ENCODE data around the gene CAMKK2. TPM values are rescaled to one million over a fixed set of nuclear protein-coding genes. Genes with fewer than 3 reads are reported as not detected.
A peak's percentile ranks its signal among the peaks of the same experiment; 100 is the strongest.

Gene CAMKK2
- total and polyA plus RNA-seq, 12 donors = 7.5 to 42.9 (median 27.8) TPM

- Histone ChIP-seq H3K36me3 (replicated peaks in 1 of 2) (peaks cover 0 to 43% of the 10 kb centered on the region in 2 donors), H3K4me1 (replicated peaks in 1 of 2) (no peaks in the 10 kb centered on the region), H3K4me3 (no peak overlapping the region), H3K27ac (no peak overlapping the region), H3K9me3 (replicated peaks in 1 of 3) (no peaks in the 10 kb centered on the region), H3K27me3 (no peaks in the 10 kb centered on the region)
- DNase-seq = peak in 1 of 7 donors; percentile 5
- TF ChIP-seq CTCF (IDR thresholded peaks at IDR 0.05) (no peak), POLR2A (IDR thresholded peaks at IDR 0.05) (no peak)
- 89 to 96% (median 94%) methylated on average over 9 of the region's 9 CpGs for WGBS, 4 donors
- intact Hi-C loops (cut with DNase I) = no loop called here
These were observed 41.1 kb downstream of the CAMKK2 start for GRCh38 chr12:121255433-121255832.

- Histone ChIP-seq H3K27ac (no peak overlapping the region), H3K9me3 (replicated peaks in 1 of 3) (no peaks in the 10 kb centered on the region), H3K27me3 (no peaks in the 10 kb centered on the region), H3K4me3 (no peak overlapping the region), H3K36me3 (replicated peaks in 1 of 2) (peaks cover 0 to 53% of the 10 kb centered on the region in 2 donors), H3K4me1 (replicated peaks in 1 of 2) (no peaks in the 10 kb centered on the region)
- intact Hi-C loops (cut with DNase I) = no loop called here
- no peak for DNase-seq
- 93 to 97% (median 97%) methylated on average over 15 of the region's 15 CpGs for WGBS, 4 donors
- TF ChIP-seq CTCF (IDR thresholded peaks at IDR 0.05) = no peak
- no peak for TF ChIP-seq POLR2A (IDR thresholded peaks at IDR 0.05)
These were observed 42.7 kb downstream of the CAMKK2 start for GRCh38 chr12:121253638-121254335.

DNA sequence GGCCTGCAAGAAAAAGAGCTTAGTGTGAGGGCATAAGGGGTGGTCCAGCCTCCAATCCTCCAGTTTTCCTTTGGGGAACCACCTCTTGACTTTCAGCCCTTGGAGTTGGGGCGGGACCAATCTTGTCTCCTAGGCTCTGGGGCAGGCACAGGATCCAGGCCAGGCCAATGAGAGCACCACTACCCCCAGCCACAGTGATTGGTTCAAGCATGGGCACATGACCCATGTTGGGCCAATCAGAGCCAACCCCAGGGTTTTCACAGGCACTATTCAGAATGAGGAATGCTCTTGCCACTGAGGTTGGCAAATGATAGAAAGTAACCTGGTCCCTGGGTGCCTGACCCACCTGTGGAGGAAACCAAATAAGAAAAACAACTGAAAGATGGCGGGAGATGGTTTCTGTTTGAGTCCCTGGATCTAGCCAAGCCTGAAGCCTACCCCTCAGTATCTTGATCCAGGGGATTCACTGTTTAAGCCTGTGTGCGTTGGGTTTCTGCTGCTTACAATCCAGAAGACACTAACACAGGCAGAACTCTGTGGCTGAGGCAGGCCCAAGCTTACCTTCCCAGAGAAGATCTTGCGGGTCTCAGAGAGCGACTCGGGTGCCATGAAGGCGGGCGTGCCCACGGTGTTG is 43.7 kb downstream of the CAMKK2 start:
- Histone ChIP-seq H3K27me3 (no peaks in the 10 kb centered on the region), H3K27ac (no peak overlapping the region), H3K4me3 (no peak overlapping the region), H3K36me3 (replicated peaks in 1 of 2) (peaks cover 0 to 57% of the 10 kb centered on the region in 2 donors), H3K4me1 (replicated peaks in 1 of 2) (no peaks in the 10 kb centered on the region), H3K9me3 (replicated peaks in 1 of 3) (no peaks in the 10 kb centered on the region)
- no peak for DNase-seq
- WGBS, 4 donors = 91 to 99% (median 95%) methylated on average over 9 of the region's 9 CpGs
- TF ChIP-seq CTCF (IDR thresholded peaks at IDR 0.05) = no peak
- no peak for TF ChIP-seq POLR2A (IDR thresholded peaks at IDR 0.05)
- intact Hi-C loops (cut with DNase I) = no loop called here

DNA sequence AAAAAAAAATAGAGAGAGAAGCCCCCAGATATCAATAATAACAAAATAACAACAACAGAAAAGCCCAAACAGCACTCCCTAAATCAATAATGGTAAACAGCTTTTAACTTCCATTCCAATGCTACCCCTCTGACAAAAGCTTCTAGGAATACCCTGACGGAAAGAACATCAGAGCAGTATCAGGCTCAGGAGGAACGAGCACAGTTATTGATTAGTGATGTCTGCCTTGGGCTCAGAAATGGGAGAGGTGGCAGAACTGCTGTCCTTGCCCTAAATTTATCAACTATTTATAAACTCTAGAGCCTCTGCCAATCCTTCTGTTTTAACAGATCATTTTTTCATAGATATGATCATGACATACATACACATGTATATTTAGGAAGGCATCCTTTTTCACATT is 44.7 kb downstream of the CAMKK2 start:
- no peak overlapping the region for H3K4me3 ChIP-seq
- intact Hi-C loops (cut with DNase I) = no loop called here
- H3K36me3 ChIP-seq (replicated peaks in 1 of 2) = peaks cover 0 to 57% of the 10 kb centered on the region in 2 donors

More for the DNA sequence above, 44.7 kb downstream of the CAMKK2 start:
- WGBS, 4 donors = 61 to 94% (median 70%) methylated on average over 2 of the region's 2 CpGs
- no peak for TF ChIP-seq POLR2A (IDR thresholded peaks at IDR 0.05)
- TF ChIP-seq CTCF (IDR thresholded peaks at IDR 0.05) = no peak
- no peak for DNase-seq
- H3K27ac ChIP-seq = no peak overlapping the region
- no peaks in the 10 kb centered on the region for H3K4me1 ChIP-seq (replicated peaks in 1 of 2)
- no peaks in the 10 kb centered on the region for H3K9me3 ChIP-seq (replicated peaks in 1 of 3)
- H3K27me3 ChIP-seq = no peaks in the 10 kb centered on the region
